HCT116 (cell line): ENCODE measurements around the gene SLFN12. TPM values are rescaled to one million over a fixed set of nuclear protein-coding genes. Genes with fewer than 3 reads are reported as not detected.

ENCODE experiments used
- ATAC-seq: fragments of 200-7000 bp; cut with Tn5 transposase; 2 replicates; pipeline ENCODE4 v1.9.1; 2020; ENCODE audit warnings: mild to moderate bottlenecking, moderate library complexity
- BruUV-seq: library from RNA; stranded (reverse); fragments of 400-500 nt; replicated peaks from 2 replicates; lab custom pipeline; 2021; lab: Mats Ljungman, UMichigan
- CTCF ChIA-PET: fragments of 300-600 bp; sonication (Branson Sonifier 250); formaldehyde crosslinking; loops from one replicate; lab custom pipeline; 2021; ENCODE audit warnings: antibody characterized with exemption; lab: Charles Lee
- POLR2A ChIA-PET: fragments of 300-600, 350-600 bp; sonication (Branson Sonifier 250); formaldehyde crosslinking; loops from one replicate; lab custom pipeline; 2021; ENCODE audit warnings: antibody characterized with exemption; lab: Charles Lee
- RAD21 ChIA-PET, 2 experiments: fragments of 300-600 bp; sonication (Branson Sonifier 250); formaldehyde crosslinking; loops; one replicate each; lab custom pipeline; 2023; ENCODE audit warnings: low total read pairs in 2 of 2; ENCODE audit not compliant: uncharacterized antibody in 2 of 2, unreplicated experiment in 2 of 2, low non-redundant PET in 1 of 2; lab: Charles Lee
- DNase-seq: peaks from one replicate; pipeline ENCODE4 v3.0.0-alpha.2; 2010; ENCODE audit warnings: low read depth, low spot score
- H2AFZ ChIP-seq: fragments of 200-600 bp; shearing (Covaris generic), sonication (generic); 2 replicates; pipeline ENCODE4 v1.6.1; 2017; ENCODE audit warnings: low read depth, mixed run types, mixed read lengths, antibody characterized with exemption, low read length; ENCODE audit not compliant: poor library complexity, severe bottlenecking
- H3K27ac ChIP-seq: 2 replicates; pipeline ENCODE4 v1.5.1; 2012; ENCODE audit warnings: low read depth, low read length
- H3K27me3 ChIP-seq: fragments of 200-600 bp; sonication (generic); 2 replicates; pipeline ENCODE4 v1.6.1; 2016; ENCODE audit warnings: mixed run types, low read length, mixed read lengths; ENCODE audit not compliant: insufficient read depth
- H3K36me3 ChIP-seq, 2 experiments: fragments of 200-500 bp in 1 of 2; fragments of 200-600 bp in 1 of 2; sonication (Bioruptor generic) in 1 of 2; sonication (generic) in 1 of 2; 2 replicates each; pipeline versions ENCODE4 v1.5.1 to v1.6.1; 2014 to 2016; ENCODE audit warnings: low read length in 2 of 2, inconsistent platforms in 1 of 2, mixed read lengths in 1 of 2, mixed run types in 1 of 2; ENCODE audit not compliant: insufficient read depth in 2 of 2, control insufficient read depth in 1 of 2
- H3K4me1 ChIP-seq, 2 experiments: fragments of 200-600 bp in 1 of 2; sonication (generic) in 1 of 2; 2 replicates each; pipeline versions ENCODE4 v1.5.1 to v1.6.1; 2012 to 2017; ENCODE audit warnings: low read length in 2 of 2, inconsistent platforms in 1 of 2, mild to moderate bottlenecking in 1 of 2, mixed read lengths in 1 of 2, mixed run types in 1 of 2, moderate library complexity in 1 of 2; ENCODE audit not compliant: insufficient read depth in 2 of 2, control insufficient read depth in 1 of 2
- H3K4me2 ChIP-seq: fragments of 200-600 bp; sonication (generic); 2 replicates; pipeline ENCODE4 v1.6.1; 2017; ENCODE audit warnings: mixed run types, low read length, mixed read lengths
- H3K4me3 ChIP-seq, 2 experiments: fragments of 200-600 bp in 1 of 2; sonication (generic) in 1 of 2; replicated peaks in 1 of 2; 2 replicates each; pipeline ENCODE4 v1.5.1; 2011 to 2016; ENCODE audit warnings: low read length in 2 of 2, control low read depth in 1 of 2, low read depth in 1 of 2, mild to moderate bottlenecking in 1 of 2, mixed read lengths in 1 of 2, mixed run types in 1 of 2
- H3K79me2 ChIP-seq: fragments of 200-600 bp; sonication (generic); 2 replicates; pipeline ENCODE4 v1.6.1; 2017; ENCODE audit warnings: mild to moderate bottlenecking, mixed run types, low read length, moderate library complexity, mixed read lengths; ENCODE audit not compliant: insufficient read depth
- H3K9ac ChIP-seq: fragments of 200-600 bp; sonication (generic); 2 replicates; pipeline ENCODE4 v1.6.1; 2016; ENCODE audit warnings: low read length, mixed read lengths
- H3K9me2 ChIP-seq: fragments of 200-600 bp; sonication (generic), shearing (Covaris generic); 2 replicates; pipeline ENCODE4 v1.6.1; 2017; ENCODE audit warnings: mixed run types, mild to moderate bottlenecking, moderate library complexity; ENCODE audit not compliant: insufficient read depth
- H3K9me3 ChIP-seq, 2 experiments: fragments of 200-500 bp in 1 of 2; fragments of 200-600 bp in 1 of 2; sonication (Bioruptor generic) in 1 of 2; sonication (generic) in 1 of 2; 2 replicates each; pipeline ENCODE4 v1.6.1; 2014 to 2017; ENCODE audit warnings: low read length in 2 of 2, mixed read lengths in 2 of 2, inconsistent platforms in 1 of 2, low read depth in 1 of 2, mild to moderate bottlenecking in 1 of 2, mixed run types in 1 of 2, moderate library complexity in 1 of 2; ENCODE audit not compliant: control insufficient read depth in 1 of 2, insufficient read depth in 1 of 2
- H4K20me1 ChIP-seq: fragments of 200-600 bp; sonication (generic), shearing (Covaris generic); 2 replicates; pipeline ENCODE4 v1.6.1; 2017; ENCODE audit warnings: mixed run types, mild to moderate bottlenecking, moderate library complexity; ENCODE audit not compliant: insufficient read depth
- ATF3 ChIP-seq: IDR thresholded peaks from 2 replicates; pipeline ENCODE4 v1.6.1; 2012
- CTCF ChIP-seq, 3 experiments: fragments of 200-600 bp in 1 of 3; sonication (generic) in 1 of 3; IDR thresholded peaks in 2 of 3; conservative IDR thresholded peaks in 1 of 3; 2 replicates each; pipeline ENCODE4 v1.5.1; 2012 to 2017; ENCODE audit warnings: low read depth in 2 of 3, low read length in 2 of 3, antibody characterized with exemption in 1 of 3, borderline replicate concordance in 1 of 3, control low read depth in 1 of 3, mild to moderate bottlenecking in 1 of 3, mixed read lengths in 1 of 3, mixed run types in 1 of 3, moderate library complexity in 1 of 3; ENCODE audit not compliant: insufficient read depth in 1 of 3
- EGR1 ChIP-seq: IDR thresholded peaks from 2 replicates; pipeline ENCODE4 v1.6.1; 2012; ENCODE audit warnings: low read depth
- MAX ChIP-seq: IDR thresholded peaks from 2 replicates; pipeline ENCODE4 v1.6.1; 2012
- YY1 ChIP-seq: IDR thresholded peaks from 2 replicates; pipeline ENCODE4 v1.6.1; 2011; ENCODE audit warnings: low read length, low read depth, moderate library complexity, mild to moderate bottlenecking; ENCODE audit not compliant: insufficient replicate concordance; ENCODE audit errors: extremely low read depth
- ZBTB33 ChIP-seq: IDR thresholded peaks from 2 replicates; pipeline ENCODE4 v1.6.1; 2011; ENCODE audit warnings: mild to moderate bottlenecking, low read length, moderate library complexity; ENCODE audit not compliant: insufficient replicate concordance; ENCODE audit errors: extremely low read depth
- intact Hi-C: fragments of 100-400 bp; cut with micrococcal nuclease; formaldehyde crosslinking; loops from 2 replicates; pipeline ENCODE4 v1.10.0; 2022
- total RNA-seq: library from RNA; stranded (reverse); gene quantifications from one replicate; pipeline ENCODE4 v1.2.1, GENCODE V29; 2021; ENCODE audit not compliant: unreplicated experiment

SLFN12 gene
- total RNA-seq, 1 experiment from 2014 or later = not detected

- peaks cover 36% of the 10 kb centered on the region for H3K27me3 ChIP-seq
- no peaks in the 10 kb centered on the region for H3K9me2 ChIP-seq
- H3K9me3 ChIP-seq = no peaks in the 10 kb centered on the region
- intact Hi-C loops = no loop called here
- H3K36me3 ChIP-seq = no peaks in the 10 kb centered on the region
- H4K20me1 ChIP-seq = no peaks in the 10 kb centered on the region; the same call in 1 of the 2 replicates
- H2AFZ ChIP-seq = no peak overlapping the region
- no TSS peak for BruUV-seq
- RAD21 ChIA-PET = no interaction called here
- H3K9ac ChIP-seq = no peak overlapping the region
- CTCF ChIA-PET = no interaction called here
- no peak overlapping the region for H3K27ac ChIP-seq
- H3K4me2 ChIP-seq = no peak overlapping the region
- DNase-seq = no peak
- no peak for ATAC-seq
- no peak overlapping the region for H3K4me3 ChIP-seq
- no peaks in the 10 kb centered on the region for H3K4me1 ChIP-seq
- no peaks in the 10 kb centered on the region for H3K79me2 ChIP-seq
- TF ChIP-seq ATF3 = no peak
- no peak for TF ChIP-seq YY1
- TF ChIP-seq ZBTB33 = no peak
- TF ChIP-seq CTCF (IDR thresholded peaks at IDR 0.05 in 2 of 3, conservative IDR thresholded peaks at IDR 0.05 in 1 of 3; ENCODE audit: borderline replicate concordance in 1 of 3, insufficient read depth in 1 of 3, low read depth in 2 of 3, low read length in 2 of 3) = no peak
- no peak for TF ChIP-seq EGR1
- no peak for TF ChIP-seq MAX
- TF ChIP-seq, all 23 proteins: peak for 0
- POLR2A ChIA-PET = no interaction called here
Observed at GRCh38 chr17:35372846-35373533, 59.3 kb downstream of the SLFN12 start.
